Fibroblast of peridontal ligament (primary cell): ENCODE data around the gene PASK.

Experiments
- DNase-seq: peaks from one replicate; pipeline ENCODE4 v3.0.0-alpha.2; 2010; ENCODE audit errors: extremely low read depth

PASK gene

DNA sequence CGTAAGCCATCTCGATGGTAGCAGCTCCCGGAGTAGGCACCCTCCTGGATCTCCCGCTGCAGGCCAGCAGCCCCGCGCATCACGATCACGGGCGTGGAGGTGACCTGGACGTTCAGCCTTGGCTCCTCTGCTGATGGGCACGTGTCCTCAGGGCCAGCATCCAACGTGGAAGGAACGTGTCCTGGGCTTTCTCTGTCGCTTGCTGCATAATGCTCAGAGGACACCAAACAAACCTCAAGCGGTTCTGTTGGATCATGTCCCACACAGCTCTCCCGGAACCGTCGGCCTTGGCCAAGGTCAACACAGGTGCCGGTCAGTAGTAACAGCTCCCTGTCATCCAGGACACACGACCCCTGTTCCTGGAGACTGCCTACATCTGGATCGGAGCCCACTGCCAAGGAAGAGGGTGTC is 23.1 kb downstream of the PASK start:
- no peak for DNase-seq

DNA sequence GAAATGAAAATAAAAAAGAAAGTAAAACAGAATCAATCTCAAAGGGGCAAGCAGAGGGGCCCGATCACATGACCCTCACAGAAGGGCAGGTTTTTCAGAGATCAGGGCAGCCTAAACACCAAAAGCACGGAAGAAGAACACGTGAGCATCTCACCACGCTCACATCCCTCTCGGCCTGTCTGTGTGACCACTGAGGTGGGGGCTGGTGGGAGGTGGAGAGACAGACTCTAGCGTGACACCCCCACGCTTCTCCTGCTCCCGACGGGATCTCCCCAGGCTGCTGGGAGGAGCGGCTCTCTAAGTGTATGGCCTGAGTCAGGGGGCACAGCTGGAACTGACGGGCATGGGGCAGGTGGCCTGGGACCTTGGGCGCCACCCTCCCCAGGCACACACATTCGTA is 23.6 kb downstream of the PASK start:
- DNase-seq: no peak

DNA sequence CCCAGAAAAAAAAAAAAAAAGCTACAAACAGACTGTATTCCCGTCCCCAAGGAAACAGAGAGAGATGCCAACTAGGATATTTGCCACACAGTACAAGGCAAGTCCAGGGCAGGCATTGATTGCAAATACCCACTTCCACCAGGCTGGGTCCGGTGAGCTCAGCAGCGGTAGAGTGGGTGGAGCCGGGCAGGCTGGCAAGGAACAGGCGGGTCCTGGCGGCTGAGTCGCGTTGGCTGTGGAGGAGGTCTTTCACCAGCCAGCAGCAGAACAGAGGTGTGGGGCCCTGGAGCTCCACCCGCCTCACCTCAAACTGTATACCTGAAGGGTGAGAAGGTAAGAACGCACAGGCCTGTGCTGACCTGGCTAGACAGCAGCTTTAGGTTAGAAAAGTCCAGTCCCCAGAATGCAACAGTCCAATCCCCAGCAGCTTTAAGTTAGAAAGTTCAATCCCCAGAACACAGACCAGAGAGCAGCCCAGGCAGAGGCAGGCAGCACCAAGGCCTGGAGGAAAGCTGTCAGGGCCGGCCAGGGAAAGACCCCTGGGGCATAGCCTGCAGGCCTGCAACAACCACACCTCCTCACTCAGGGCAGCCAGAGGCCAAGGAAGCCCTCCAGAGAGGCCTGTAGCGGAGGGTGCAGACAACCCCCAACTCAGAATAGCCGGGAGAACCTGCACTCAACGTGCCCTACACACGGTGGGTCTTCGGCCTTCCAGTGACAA is 25.3 kb downstream of the PASK start:
- DNase-seq: no peak

DNA sequence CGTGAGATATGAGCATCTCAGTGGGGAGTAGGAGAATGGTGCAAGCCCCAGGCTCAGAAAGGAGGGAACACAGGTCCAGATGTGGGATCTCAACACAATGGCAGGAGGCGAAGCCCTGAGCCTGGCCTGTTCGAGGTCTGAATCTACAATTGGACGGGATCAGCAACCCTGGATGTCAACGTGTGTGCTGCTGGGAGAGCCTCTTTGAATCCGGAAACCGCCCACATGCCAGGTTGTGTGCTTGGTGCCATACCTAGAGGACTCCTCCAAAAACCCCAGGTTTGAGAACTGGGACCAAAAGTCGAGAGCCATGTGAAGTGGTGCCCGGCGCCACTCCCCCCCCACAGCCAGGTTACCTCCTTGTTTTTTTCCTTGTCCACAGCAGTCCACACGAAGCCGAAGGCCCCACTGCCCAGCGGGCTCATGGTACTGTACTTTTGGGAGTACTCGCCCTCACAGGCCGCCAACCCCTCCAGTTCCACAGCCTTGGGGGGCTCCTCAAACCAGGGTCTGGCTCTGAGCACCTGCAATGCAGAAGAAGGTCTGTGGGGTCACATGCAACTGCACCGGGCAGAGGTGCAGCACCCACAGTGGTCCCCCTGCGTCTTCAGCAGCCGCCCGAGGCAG is 26.8 kb downstream of the PASK start:
- DNase-seq: no peak

DNA sequence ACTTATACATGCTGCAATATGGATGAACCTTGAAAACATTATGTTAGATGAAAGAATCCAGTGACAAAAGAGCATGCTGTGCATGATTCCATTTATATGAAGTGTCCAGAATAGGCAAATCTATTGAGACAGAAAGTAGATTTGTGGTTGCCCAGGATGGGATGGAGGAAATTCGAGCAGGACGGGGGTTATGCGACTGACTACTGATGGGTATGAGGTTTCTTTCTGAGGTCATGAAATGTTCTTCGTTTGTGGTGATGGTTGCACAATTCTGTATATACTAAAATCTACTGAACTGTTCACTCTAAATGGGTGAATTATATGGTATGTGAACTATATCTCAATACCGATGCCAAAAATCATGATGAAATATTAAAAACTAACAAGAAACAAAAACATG is 28.3 kb downstream of the PASK start:
- DNase-seq: no peak

DNA sequence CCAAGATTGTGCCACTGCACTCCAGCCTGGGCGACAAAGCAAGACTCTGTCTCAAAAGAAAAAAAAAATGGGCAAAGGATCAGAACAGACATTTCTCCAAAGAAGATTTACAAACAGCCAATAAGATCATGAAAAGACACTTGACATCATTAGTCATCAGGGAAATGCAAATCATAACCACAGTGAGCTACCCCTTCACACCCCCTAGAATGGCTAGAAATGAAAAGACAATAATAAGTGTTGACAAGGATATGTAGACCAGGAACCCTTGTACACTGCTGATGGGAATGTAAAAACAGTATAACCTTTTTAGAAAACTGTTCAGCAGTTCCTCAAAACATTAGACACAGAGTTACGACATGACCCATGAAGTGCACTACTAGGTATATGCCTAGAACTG is 28.8 kb downstream of the PASK start:
- no peak for DNase-seq

DNA sequence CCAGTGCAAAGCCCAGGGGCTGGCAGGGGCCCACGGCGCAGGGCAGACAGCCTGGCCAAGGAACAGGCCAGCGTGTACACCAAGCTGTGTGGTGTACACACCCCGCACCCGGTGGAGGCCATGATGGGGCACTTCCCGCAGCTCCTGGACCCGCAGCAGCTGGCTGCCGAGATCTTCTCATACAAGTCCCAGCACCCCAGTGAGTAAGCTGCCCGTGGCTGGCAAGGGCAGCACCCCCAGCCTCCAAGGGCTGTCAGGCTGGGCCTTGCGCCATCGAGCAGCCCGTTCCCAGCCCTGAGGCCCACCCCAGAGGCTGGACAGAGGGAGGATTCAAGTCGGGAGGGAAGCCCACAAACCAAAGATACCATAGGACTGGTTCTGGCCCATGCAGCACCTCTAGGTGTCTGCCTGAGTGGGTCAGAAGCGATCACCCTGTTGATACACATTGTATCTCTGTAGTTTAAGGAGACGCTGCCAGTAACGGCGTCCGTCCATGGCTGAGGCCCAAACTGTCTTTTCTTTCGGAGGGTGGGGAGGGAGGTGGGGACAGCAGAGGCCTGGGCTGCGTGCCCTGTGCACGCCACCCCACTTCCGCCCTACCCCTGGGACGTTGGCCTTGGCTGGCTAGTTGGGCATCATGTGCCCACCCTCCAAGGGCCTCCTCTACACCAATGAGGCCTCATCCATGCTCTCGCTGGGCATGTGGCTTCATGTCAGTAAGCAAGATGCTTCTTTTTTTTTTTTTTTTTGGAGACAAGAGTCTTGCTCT is 30.4 kb downstream of the PASK start:
- DNase-seq: no peak

DNA sequence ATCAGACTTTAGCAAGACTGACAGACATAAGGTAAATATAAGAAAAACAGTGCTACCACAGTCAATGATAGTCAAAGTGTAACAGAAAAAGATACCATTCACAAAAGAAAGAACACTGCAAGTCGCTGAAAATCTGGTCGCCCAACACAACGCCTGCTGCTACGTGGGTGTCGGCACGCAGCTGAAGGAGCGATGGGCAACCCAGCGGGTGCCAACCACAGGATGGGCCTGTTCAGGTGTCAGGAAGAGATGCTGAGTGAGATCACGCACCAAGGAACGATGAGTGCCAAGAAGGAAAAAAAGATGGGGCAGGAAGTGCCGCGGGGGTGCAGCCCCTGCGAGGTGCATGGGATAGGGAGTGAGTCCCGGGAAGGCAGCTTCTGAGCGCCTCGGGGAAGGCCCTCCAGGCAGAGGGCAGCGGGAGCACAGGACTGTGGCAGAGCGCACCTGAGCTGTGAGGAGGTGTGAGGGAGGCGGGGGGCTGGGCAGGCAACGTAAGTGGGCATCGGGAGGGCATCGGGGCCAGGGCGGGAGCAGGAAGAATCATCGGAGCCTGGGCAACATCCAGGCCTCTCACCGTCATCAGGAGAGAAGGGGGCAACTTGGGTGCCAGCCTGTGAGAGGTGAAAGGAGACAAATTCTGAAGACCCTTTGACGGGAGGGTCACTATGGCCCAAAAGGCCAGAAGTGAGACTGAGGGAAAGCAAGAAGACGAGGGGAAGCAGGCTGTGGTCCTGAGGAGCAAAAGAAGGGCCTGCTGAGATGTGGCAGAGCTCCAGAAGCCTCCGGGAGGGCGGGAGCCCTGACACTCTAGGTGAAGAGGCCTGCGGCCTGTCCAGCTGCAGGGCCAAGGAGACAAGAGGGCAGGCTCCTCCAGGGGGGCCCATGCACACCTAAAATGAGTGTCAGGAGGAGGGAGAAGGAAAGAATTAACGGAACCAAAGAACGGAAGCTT is 32.4 kb downstream of the PASK start:
- DNase-seq: no peak

DNA sequence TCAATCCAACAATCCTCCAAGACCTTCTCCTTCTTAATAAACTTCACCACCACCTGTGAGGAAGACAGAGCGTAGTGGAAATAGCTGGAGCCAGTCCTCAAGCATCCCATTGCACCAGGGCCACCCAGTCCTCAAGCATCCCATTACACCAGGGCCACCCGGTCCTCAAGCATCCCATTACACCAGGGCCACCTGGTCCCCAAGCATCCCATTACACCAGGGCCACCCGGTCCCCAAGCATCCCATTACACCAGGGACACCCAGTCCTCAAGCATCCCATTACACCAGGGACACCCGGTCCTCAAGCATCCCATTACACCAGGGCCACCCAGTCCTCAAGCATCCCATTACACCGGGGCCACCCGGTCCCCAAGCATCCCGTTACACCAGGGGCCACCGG is 33.9 kb downstream of the PASK start:
- DNase-seq: no peak

DNA sequence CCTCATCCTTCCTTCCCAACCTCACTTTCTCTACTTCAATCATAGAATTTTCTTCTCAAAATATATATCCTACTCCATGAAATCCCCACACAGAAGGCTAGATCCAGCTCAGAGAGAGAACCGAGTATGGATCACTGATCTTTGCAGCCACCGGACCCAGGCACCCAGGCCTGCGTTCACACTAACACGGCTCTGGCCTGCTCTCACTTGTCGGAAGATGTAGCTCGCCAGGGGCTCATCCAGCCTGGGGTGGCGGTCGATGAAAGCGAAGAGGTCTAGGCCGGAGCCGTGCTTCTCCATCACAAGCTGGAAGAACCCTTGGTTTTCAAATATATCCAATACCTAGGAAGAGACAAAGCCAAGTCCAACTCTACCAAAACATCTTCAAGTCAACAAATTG is 34.4 kb downstream of the PASK start:
- no peak for DNase-seq

DNA sequence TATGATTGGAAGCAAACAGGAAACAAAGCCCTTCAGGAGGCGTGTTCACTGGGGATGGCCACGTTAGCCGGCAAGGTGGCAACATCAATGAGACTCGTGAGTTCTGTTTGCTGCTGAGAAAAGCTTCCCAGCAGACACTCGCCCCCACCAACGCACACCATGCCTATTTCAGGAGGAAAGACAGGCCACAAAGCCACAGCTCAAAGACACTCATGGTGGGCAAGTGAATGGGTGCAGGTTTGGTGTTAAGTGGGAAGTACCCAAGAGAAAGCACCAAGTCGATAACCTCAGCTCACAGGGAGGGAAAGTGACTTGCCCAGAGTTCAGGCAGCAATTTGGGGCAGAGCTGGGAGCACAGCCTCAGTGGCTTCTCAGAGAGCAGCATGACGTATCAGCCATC is 36.7 kb downstream of the PASK start:
- no peak for DNase-seq

DNA sequence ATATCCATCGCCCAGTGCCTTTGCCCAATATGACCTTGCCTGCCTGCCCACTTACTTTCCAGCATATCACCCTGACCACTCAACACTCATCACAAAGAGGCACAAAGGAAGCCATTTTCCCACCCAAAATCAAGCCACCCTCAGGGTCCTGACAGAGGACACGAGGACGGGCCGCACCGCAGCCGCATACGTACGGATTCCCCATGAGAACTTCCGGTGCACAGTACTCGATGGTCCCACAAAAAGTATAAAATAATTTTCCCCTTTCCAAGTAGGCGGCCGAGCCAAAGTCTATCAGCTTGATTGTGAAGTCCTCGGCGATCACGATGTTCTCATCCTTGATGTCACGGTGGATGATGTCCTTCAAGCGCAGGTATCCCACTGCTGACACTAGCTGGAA is 37.2 kb downstream of the PASK start:
- DNase-seq: no peak

DNA sequence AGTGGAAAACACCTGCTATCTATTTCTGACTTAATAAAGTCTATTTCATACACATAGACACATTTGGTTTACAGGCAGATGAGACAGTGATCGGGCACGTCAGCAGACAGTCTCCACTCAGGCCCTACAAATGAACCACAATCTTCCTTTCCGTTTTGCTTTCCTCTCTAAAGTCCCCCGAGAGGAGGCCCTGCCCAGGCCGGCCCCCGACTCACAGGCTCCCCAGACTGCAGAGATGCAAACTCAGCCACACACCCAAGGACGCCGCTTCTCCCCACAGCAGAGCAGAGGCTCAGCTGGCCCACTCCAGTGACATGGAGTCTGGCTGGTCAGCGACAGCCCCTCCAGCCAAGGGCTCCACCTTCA is 37.8 kb downstream of the PASK start:
- no peak for DNase-seq

DNA sequence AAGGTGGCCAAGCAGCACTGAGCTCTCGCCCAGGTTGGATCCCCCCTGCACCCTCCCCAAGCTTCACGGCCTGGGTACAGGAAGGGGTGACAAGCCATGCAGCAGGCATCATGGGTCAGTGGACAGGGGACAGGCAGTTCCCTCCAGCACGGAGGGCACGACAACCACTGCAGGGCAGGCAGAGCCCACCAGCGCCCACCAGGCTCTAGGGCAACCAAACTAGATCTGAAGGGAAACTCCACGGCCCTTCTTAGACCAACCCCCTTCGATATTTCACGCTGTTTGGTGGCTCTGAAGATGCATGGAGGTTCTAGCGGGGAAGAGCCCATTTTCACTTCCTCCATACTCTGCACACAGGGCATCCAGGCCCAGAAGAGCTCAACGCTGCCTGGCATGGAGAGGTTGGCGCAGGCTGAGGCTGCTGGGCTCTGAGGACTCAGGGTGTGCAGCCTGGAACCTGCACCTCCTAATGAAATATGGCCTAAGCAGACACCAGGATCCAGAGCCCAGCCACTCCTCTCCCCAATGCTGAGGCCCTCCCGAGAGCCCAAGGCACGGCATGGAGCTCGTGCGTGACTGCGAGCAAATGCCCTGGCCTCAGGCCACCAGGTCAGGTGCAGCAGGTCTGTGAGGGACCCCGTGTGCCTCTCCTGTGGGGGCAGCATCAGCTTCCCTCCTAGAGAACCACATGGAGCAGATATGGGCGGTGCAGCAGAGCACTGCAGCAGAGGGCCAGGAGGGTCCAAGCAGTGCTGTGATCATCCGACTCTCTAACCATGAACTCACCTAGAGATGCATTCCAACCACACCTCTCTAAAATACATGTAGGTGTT is 38.4 kb downstream of the PASK start:
- no peak for DNase-seq

DNA sequence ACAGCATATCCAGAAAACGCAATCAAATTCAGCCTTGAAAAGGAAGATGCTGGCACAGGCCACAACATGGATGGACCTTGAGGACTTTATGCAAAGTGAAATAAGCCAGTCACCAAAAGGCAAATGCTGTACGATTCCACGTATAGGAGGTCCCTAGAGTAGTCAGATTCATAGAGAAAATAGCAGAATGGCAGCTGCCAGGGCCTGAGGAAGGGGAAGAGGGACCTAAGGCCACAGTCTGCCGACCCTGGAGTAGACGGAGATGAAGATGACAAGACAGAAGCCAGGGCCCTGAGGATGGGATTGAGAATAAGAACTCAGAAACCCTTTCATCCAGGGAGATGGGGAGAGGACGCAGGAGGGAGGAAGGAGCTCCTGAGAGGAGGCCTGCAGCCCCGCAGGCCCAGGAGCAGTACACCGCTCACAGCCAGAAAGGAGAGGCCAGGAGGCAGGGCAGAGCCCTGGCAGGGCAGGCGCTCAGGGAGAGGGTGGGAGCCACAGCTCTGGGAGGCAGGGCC is 39.1 kb downstream of the PASK start:
- DNase-seq: no peak

DNA sequence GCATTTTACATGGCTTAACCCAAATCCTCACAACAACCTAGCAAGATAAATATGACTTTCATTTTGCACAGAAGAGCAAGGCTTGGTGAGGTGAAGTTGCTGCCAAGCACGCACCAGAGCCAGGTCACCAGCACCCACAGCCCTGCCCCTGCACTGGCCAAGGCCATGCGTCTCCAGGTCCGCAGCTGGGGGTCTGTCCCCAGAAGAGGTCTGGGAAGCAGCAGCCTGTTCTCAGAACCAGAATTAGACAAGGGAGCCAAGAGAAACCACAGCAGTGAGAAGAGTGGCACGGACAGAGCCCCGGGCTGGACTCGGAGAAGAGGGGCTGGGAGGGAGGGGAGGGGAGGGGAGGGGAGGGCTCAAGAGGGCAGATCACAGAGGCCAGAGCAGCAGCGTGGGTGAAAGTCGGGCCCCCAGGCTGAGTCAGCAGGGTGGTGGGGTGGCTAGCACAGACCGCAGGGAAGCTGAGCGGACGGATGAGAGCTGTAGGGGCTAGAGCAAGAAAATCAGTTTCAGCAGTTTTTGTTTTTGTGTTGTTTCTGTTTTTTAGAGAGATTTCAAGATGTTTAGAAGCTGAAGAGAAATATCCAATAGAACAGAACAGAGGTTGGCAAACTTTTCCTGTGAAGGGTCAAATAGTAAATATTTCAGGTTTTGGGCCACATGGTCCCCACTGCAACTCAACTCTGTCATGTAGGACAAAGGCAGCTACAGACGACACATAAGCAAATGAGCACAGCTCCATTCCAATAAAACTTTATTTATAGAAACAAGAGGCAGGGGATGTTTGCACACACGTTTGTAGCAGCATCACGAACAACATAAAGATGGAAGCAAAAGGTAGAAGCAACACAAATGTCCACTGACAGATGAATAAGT is 39.8 kb downstream of the PASK start:
- no peak for DNase-seq

DNA sequence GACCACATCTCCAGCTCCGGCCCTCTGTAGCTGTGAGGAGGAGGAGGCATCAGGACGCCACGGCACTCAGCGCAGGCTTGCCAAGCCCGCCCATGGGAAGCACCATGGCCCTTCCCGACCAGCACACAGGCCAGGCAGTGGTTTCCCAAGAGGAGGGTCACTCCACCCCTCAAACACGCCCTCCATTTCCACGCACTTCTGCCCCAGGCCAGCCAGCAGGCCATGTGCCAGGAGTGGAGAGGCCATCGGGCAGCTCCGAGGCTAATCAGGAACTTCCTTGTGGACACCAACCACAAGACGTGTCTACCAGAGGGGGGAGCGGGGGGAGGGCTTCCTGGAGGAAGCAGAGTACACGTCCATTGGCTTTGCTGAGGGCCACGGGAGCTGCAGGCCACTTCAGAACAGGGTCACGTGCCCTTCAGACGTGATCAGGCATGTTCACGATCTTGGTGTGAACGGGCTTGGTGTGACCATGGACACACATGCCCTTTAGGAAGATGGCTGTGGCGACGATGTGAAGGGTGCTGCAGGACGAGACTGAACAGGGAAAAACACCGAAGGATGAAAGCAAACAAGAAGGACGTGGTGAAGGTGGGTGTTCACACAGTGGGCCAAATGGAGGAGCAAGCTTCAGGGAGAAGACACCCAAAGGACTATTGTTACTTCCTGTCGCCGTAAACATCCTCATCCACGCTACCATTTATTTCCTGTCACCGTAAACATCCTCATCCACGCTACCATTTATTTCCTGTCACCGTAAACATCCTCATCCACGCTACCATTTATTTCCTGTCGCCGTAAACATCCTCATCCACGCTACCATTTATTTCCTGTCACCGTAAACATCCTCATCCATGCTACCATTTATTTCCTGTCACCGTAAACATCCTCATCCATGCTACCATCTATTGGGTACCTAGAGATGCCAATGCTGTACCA is 40.7 kb downstream of the PASK start:
- DNase-seq: no peak

DNA sequence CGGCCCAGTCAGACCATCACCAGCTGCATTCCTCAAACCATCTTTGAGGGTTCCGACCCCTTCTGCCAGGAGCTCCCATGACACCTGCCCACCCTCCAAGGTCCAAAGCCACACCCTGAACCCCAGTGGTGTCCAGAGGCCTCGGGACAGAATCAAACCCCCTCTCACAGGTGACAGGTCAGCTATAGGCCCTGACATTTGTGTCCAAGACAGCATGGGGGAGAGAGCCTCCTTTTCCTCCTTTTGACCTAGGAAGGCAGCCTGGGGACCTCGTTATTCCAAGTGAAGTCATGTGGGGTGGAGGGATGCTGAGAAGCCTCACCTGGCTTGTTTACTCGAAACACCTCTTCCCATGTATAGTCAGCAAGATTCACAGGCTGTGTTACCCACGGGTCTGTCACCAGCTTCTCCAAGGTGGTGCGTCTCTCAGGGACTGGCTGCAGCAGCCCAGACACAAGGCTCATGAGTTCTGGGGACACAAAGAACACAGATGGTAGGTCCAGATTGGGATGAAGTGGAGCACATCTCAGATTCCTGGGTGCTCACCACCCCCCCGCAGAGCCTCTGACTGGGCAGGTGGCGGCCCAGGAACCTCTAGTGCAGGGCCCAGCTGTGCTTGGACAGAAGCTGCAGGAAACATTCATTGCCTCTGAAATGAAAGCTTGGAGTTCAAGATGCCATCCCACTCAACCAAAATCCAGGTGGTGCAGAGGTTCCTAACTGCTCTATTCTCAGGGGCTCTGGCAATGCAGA is 42.1 kb downstream of the PASK start:
- DNase-seq: no peak
